ENCODE results near the gene RGS3. TPM values are rescaled to one million over a fixed set of nuclear protein-coding genes. Genes with fewer than 3 reads are reported as not detected.

The RGS3 gene
- total RNA-seq, 1 experiment from 2014 or later: 39.4 TPM

DNA sequence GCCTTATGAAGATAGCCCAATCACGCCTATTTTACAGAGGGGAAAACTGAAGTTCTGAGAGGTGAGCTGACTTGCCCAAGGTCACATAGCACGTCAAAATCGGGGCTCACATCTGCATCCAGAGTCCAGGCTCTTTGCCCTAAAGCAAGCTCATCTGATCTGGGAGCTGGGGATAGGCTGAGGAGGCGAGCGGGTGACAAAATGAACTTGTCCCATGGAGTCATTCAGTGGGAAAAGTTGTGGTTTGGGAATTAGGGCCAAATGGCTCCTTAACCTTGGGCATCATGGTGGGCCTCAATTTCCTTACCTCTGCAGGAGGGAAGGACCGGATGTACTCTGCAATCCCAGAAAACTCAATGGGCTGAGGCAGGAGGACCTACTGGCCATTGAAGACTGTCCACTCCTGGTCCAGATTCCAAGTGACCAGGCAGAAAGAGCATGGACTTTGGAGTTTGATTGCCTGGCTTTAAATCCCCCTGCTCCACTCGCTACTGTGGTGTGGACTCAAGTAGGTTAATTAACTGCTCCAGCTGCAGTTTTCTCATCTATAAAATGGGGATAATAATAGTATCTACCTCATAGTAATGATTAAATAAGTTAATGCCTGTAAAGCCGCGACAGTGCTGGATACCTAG is 160.4 kb downstream of the RGS3 start:
- Histone ChIP-seq H2AFZ (ENCODE audit: low read depth, low read length, poor library complexity, severe bottlenecking) (no peak overlapping the region), H3K4me3 (replicated peaks in 1 of 2; ENCODE audit: low read depth in 1 of 2, low read length in 2 of 2) (no peak overlapping the region), H3K9ac (ENCODE audit: low read length) (no peak overlapping the region), H3K9me2 (ENCODE audit: insufficient read depth) (no peaks in the 10 kb centered on the region), H4K20me1 (ENCODE audit: insufficient read depth) (no peaks in the 10 kb centered on the region), H3K4me1 (ENCODE audit: control insufficient read depth in 1 of 2, insufficient read depth in 2 of 2, low read length in 2 of 2) (peaks cover 40 to 47% of the 10 kb centered on the region in 2 experiments), H3K36me3 (ENCODE audit: control insufficient read depth in 1 of 2, insufficient read depth in 2 of 2, low read length in 2 of 2) (no peaks in the 10 kb centered on the region), H3K4me2 (ENCODE audit: low read length) (no peak overlapping the region), H3K27me3 (ENCODE audit: insufficient read depth, low read length) (no peaks in the 10 kb centered on the region), H3K9me3 (ENCODE audit: control insufficient read depth in 1 of 2, insufficient read depth in 1 of 2, low read depth in 1 of 2, low read length in 2 of 2) (no peaks in the 10 kb centered on the region), H3K27ac (ENCODE audit: low read depth, low read length) (peak overlapping the region; percentile 54; the same call in 1 of the 2 replicates), H3K79me2 (ENCODE audit: insufficient read depth, low read length) (no peaks in the 10 kb centered on the region)
- POLR2A ChIA-PET: no interaction called here
- CTCF ChIA-PET: no interaction called here
- DNase-seq (ENCODE audit: low read depth, low spot score) (no peak), ATAC-seq (no peak)
- BruUV-seq (replicated peaks): no TSS peak
- RAD21 ChIA-PET (ENCODE audit: low non-redundant PET in 1 of 2, low total read pairs in 2 of 2, uncharacterized antibody in 2 of 2, unreplicated experiment in 2 of 2): no interaction called here
- intact Hi-C loops (cut with micrococcal nuclease): no loop called here
- no peak for TF ChIP-seq ZNF274 (IDR thresholded peaks at IDR 0.05; ENCODE audit: low read depth, low read length)
- TF ChIP-seq, protein P1, sequence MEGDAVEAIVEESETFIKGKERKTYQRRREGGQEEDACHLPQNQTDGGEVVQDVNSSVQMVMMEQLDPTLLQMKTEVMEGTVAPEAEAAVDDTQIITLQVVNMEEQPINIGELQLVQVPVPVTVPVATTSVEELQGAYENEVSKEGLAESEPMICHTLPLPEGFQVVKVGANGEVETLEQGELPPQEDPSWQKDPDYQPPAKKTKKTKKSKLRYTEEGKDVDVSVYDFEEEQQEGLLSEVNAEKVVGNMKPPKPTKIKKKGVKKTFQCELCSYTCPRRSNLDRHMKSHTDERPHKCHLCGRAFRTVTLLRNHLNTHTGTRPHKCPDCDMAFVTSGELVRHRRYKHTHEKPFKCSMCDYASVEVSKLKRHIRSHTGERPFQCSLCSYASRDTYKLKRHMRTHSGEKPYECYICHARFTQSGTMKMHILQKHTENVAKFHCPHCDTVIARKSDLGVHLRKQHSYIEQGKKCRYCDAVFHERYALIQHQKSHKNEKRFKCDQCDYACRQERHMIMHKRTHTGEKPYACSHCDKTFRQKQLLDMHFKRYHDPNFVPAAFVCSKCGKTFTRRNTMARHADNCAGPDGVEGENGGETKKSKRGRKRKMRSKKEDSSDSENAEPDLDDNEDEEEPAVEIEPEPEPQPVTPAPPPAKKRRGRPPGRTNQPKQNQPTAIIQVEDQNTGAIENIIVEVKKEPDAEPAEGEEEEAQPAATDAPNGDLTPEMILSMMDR (IDR thresholded peaks at IDR 0.05 in 2 of 3, conservative IDR thresholded peaks at IDR 0.05 in 1 of 3; ENCODE audit: borderline replicate concordance in 1 of 3, insufficient read depth in 1 of 3, low read depth in 2 of 3, low read length in 2 of 3): no peak
- TF ChIP-seq, protein P2, sequence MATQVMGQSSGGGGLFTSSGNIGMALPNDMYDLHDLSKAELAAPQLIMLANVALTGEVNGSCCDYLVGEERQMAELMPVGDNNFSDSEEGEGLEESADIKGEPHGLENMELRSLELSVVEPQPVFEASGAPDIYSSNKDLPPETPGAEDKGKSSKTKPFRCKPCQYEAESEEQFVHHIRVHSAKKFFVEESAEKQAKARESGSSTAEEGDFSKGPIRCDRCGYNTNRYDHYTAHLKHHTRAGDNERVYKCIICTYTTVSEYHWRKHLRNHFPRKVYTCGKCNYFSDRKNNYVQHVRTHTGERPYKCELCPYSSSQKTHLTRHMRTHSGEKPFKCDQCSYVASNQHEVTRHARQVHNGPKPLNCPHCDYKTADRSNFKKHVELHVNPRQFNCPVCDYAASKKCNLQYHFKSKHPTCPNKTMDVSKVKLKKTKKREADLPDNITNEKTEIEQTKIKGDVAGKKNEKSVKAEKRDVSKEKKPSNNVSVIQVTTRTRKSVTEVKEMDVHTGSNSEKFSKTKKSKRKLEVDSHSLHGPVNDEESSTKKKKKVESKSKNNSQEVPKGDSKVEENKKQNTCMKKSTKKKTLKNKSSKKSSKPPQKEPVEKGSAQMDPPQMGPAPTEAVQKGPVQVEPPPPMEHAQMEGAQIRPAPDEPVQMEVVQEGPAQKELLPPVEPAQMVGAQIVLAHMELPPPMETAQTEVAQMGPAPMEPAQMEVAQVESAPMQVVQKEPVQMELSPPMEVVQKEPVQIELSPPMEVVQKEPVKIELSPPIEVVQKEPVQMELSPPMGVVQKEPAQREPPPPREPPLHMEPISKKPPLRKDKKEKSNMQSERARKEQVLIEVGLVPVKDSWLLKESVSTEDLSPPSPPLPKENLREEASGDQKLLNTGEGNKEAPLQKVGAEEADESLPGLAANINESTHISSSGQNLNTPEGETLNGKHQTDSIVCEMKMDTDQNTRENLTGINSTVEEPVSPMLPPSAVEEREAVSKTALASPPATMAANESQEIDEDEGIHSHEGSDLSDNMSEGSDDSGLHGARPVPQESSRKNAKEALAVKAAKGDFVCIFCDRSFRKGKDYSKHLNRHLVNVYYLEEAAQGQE (IDR thresholded peaks at IDR 0.05; ENCODE audit: low read depth): no peak
- no peak for TF ChIP-seq FOSL1 (IDR thresholded peaks at IDR 0.05; ENCODE audit: low read depth)
